Kidney epithelial cell (primary cell): ENCODE measurements around the gene GJC3. TPM values are rescaled to one million over a fixed set of nuclear protein-coding genes. Genes with fewer than 3 reads are reported as not detected.

Source experiments
- DNase-seq: peaks from one replicate; pipeline ENCODE4 v3.0.0-alpha.2; 2010; ENCODE audit warnings: low read depth
- H3K27me3 ChIP-seq: 2 replicates; pipeline ENCODE4 v1.6.0; 2011; ENCODE audit warnings: low read length; ENCODE audit not compliant: control insufficient read depth, insufficient read depth
- H3K36me3 ChIP-seq: 2 replicates; pipeline ENCODE4 v1.5.1; 2011; ENCODE audit warnings: low read length; ENCODE audit not compliant: control insufficient read depth, insufficient read depth
- H3K4me3 ChIP-seq: 2 replicates; pipeline ENCODE4 v1.5.1; 2011; ENCODE audit warnings: low read depth, mild to moderate bottlenecking, control low read depth, low read length
- total RNA-seq: library from RNA; depleted of rRNA; stranded (reverse); fragments of >200 nt; gene quantifications from 2 replicates; pipeline ENCODE4 v1.2.3, GENCODE V29; 2015
- TF ChIP-seq, protein P1 (sequence below): IDR thresholded peaks from 2 replicates; pipeline ENCODE4 v1.5.1; 2011; ENCODE audit warnings: mild to moderate bottlenecking, moderate library complexity, low read length, control low read depth, inconsistent platforms; ENCODE audit not compliant: insufficient read depth, poor library complexity, severe bottlenecking

GJC3 gene
- total RNA-seq, 1 donor from 2014 or later, result not detected

DNA sequence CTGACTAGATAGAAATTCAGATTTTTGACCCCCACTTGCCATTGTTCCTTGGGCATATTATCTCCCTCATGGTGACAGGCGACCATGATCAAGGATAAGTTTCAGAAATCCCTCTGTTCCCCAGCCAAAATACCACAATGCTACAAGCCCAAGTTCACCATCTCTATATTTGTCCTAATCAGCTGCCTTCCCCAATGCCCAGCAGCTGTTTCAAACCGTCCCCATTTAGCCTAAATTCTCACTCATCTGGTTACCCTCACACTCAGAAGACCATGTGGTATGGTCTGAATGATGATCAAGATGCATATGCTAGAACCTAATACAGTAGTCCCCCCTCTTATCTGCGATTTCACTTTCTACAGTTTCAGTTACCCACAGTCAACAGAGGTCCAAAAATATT, 956 bp upstream of the GJC3 start:
- Histone ChIP-seq H3K36me3 (no peaks in the 10 kb centered on the region), H3K27me3 (peaks cover 14% of the 10 kb centered on the region), H3K4me3 (no peak overlapping the region)
- DNase-seq, result no peak
- TF ChIP-seq, protein P1, sequence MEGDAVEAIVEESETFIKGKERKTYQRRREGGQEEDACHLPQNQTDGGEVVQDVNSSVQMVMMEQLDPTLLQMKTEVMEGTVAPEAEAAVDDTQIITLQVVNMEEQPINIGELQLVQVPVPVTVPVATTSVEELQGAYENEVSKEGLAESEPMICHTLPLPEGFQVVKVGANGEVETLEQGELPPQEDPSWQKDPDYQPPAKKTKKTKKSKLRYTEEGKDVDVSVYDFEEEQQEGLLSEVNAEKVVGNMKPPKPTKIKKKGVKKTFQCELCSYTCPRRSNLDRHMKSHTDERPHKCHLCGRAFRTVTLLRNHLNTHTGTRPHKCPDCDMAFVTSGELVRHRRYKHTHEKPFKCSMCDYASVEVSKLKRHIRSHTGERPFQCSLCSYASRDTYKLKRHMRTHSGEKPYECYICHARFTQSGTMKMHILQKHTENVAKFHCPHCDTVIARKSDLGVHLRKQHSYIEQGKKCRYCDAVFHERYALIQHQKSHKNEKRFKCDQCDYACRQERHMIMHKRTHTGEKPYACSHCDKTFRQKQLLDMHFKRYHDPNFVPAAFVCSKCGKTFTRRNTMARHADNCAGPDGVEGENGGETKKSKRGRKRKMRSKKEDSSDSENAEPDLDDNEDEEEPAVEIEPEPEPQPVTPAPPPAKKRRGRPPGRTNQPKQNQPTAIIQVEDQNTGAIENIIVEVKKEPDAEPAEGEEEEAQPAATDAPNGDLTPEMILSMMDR, result no peak

DNA sequence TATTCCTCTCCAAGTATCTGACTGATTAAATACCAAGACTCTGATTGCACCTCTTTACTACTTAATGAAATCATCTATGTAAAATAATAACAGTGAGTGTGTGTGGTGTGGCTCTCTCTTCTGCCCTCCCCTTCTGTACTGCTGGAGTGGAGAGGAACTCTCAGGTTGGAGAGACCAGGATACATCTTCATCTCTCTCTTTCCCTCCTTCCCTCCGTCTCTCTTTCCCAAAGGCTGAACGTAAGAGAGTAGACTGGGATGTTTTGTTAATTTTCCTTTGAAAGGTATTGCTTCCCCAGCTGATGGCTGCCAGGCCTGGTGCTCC, 272 bp upstream of the GJC3 start:
- Histone ChIP-seq H3K4me3 (no peak overlapping the region), H3K27me3 (peaks cover 14% of the 10 kb centered on the region), H3K36me3 (no peaks in the 10 kb centered on the region)
- TF ChIP-seq, protein P1, result no peak
- no peak for DNase-seq

DNA sequence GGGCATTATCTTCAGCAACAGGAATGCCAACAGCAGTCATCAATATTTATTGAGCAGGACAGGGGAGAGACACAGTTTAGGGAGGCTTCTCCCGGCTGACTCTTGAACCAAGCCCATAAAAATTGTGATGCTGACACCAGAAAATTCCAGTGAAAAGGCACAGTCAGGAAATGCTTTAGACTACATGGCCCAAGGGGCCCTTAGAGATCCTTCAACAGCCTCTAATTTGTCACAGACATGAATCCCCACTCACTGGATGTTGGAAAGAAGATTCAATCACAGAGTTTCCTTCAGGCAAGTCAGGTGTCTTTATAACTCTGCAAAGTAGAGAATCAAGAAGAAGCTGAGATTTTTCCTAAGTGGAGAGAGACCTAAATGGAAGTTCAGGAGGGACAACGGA, 1.2 kb downstream of the GJC3 start:
- Histone ChIP-seq H3K36me3 (no peaks in the 10 kb centered on the region), H3K27me3 (peaks cover 12% of the 10 kb centered on the region), H3K4me3 (no peak overlapping the region)
- no peak for DNase-seq
- TF ChIP-seq, protein P1, result no peak

DNA sequence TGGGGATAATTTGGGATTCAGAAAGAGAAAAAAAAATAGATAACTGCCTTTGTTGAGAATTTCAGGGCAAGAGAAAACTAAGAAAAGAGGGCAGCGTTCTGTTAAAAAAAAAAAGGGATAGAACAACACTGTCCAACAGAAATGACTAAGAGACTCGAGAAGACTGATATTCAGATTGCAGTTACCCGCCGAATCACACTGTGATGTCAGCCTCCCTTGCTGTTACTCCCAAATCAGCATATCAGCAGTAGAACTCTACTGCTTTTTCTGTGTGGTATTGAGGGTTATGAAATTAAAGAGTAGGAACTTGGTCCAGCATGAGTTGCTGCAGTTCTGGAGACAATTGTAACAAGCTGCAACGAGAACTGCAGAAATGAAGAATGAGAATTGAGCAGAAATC, 1.9 kb downstream of the GJC3 start:
- TF ChIP-seq, protein P1, result no peak
- H3K36me3 ChIP-seq, result no peaks in the 10 kb centered on the region
- DNase-seq, result no peak
- H3K4me3 ChIP-seq, result no peak overlapping the region
- peaks cover 10% of the 10 kb centered on the region for H3K27me3 ChIP-seq

DNA sequence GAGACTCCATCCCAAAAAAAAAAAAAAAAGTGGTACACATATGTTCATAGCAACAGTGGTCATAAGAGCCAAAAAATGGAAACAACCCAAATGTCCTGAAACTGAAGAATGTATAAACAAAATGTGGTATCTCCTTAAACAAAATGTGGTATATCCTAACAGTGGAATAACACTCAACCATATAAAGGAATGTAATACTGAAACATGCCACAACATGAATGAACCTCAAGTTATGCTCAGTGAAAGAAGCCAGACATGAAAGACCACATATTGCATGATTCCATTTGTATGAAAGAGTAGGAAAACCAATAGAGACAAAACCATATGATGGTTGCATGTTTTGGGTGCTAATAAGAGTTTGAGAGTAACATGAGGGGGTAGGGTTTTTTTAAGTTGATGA, 3.1 kb downstream of the GJC3 start:
- no peak for DNase-seq
- peaks cover 10% of the 10 kb centered on the region for H3K27me3 ChIP-seq
- H3K4me3 ChIP-seq, result no peak overlapping the region
- TF ChIP-seq, protein P1, result no peak
- H3K36me3 ChIP-seq, result no peaks in the 10 kb centered on the region

DNA sequence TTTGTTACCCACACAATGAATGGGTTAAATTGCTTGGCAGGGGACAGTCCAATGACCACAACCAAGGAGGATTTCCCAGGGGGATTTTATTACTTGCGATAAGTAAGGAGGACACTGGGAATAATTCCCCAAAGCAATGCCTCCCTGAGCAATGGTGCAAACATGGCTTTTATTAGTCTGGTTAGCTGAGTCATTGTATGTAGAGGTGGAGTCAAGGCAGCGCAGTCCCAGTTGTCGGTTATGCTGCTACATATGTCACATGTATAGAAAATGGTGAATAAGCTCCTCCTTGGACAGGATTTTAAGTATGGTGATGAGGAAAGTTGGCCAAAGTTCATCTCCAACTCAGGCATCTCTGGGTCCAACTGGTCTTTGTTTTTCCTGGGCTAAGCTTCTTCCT, 6.2 kb downstream of the GJC3 start:
- Histone ChIP-seq H3K27me3 (peaks cover 2% of the 10 kb centered on the region), H3K4me3 (no peak overlapping the region), H3K36me3 (no peaks in the 10 kb centered on the region)
- no peak for DNase-seq
- TF ChIP-seq, protein P1, result no peak
